EL (cell line): ENCODE data around the gene DNAH5.
A peak's percentile ranks its signal among the peaks of the same experiment; 100 is the strongest.

Experiments
- DNase-seq: peaks from one replicate; pipeline ENCODE4 v3.0.0-alpha.2; 2016

The DNAH5 gene

GRCh38 chr5:13941468-13941867 lies 3.0 kb downstream of the DNAH5 start:
- DNase-seq: no peak

- no peak for DNase-seq
Observed at GRCh38 chr5:13939638-13940037, 4.8 kb downstream of the DNAH5 start.

GRCh38 chr5:13934921-13935320 lies 9.6 kb downstream of the DNAH5 start:
- DNase-seq: no peak

- no peak for DNase-seq
Observed at GRCh38 chr5:13934125-13934524, 10.4 kb downstream of the DNAH5 start.

GRCh38 chr5:13932561-13932960 lies 11.9 kb downstream of the DNAH5 start:
- DNase-seq: no peak

- no peak for DNase-seq
Observed at GRCh38 chr5:13932011-13932410, 12.5 kb downstream of the DNAH5 start.

- no peak for DNase-seq
Observed at GRCh38 chr5:13930541-13931171, 13.8 kb downstream of the DNAH5 start.

GRCh38 chr5:13926731-13927130 lies 17.8 kb downstream of the DNAH5 start:
- no peak for DNase-seq

GRCh38 chr5:13921578-13921977 lies 22.9 kb downstream of the DNAH5 start:
- peak; percentile 32 for DNase-seq

GRCh38 chr5:13919786-13920185 lies 24.7 kb downstream of the DNAH5 start:
- no peak for DNase-seq

GRCh38 chr5:13919087-13919486 lies 25.4 kb downstream of the DNAH5 start:
- DNase-seq: no peak

- no peak for DNase-seq
Observed at GRCh38 chr5:13917061-13917460, 27.4 kb downstream of the DNAH5 start.

GRCh38 chr5:13913962-13914361 lies 30.5 kb downstream of the DNAH5 start:
- no peak for DNase-seq

- DNase-seq: no peak
Observed at GRCh38 chr5:13910637-13911288, 33.7 kb downstream of the DNAH5 start.

GRCh38 chr5:13910201-13910600 lies 34.3 kb downstream of the DNAH5 start:
- no peak for DNase-seq

GRCh38 chr5:13909271-13909670 lies 35.2 kb downstream of the DNAH5 start:
- DNase-seq: no peak

GRCh38 chr5:13898569-13898968 lies 45.9 kb downstream of the DNAH5 start:
- DNase-seq: no peak

- no peak for DNase-seq
Observed at GRCh38 chr5:13878357-13878756, 66.1 kb downstream of the DNAH5 start.

GRCh38 chr5:13866792-13867191 lies 77.7 kb downstream of the DNAH5 start:
- peak; percentile 47 for DNase-seq

GRCh38 chr5:13865312-13865711 lies 79.2 kb downstream of the DNAH5 start:
- no peak for DNase-seq

GRCh38 chr5:13860146-13860545 lies 84.3 kb downstream of the DNAH5 start:
- DNase-seq: no peak

GRCh38 chr5:13859270-13860065 lies 85.0 kb downstream of the DNAH5 start:
- no peak for DNase-seq

- DNase-seq: no peak
Observed at GRCh38 chr5:13843175-13843846, 101.2 kb downstream of the DNAH5 start.

GRCh38 chr5:13833440-13833839 lies 111.0 kb downstream of the DNAH5 start:
- no peak for DNase-seq
